NCI-H146 (cell line): Measurements from ENCODE around the gene CPNE4.
A peak's percentile ranks its signal among the peaks of the same experiment; 100 is the strongest.
"Not testable (repeated sequence)": the region's sequence is repeated elsewhere in the genome, so short reads cannot be mapped to it uniquely, and the experiment has no call there.

ENCODE experiments used
- DNase-seq: peaks from one replicate; lab custom pipeline; 2025; lab: John Stamatoyannopoulos, UW

The CPNE4 gene

GRCh38 chr3:131535596-131535995 is 499.2 kb downstream of the CPNE4 start:
- DNase-seq = no peak

GRCh38 chr3:131535131-131535530 is 499.7 kb downstream of the CPNE4 start:
- no peak for DNase-seq

GRCh38 chr3:131532645-131533044 is 502.2 kb downstream of the CPNE4 start:
- no peak for DNase-seq

GRCh38 chr3:131530843-131531242 is 504.0 kb downstream of the CPNE4 start:
- DNase-seq = no peak

- DNase-seq = no peak
Observed at GRCh38 chr3:131530388-131530787, 504.4 kb downstream of the CPNE4 start.

- DNase-seq = peak; percentile 55
Observed at GRCh38 chr3:131526801-131527347, 507.9 kb downstream of the CPNE4 start.

GRCh38 chr3:131518680-131519079 is 516.1 kb downstream of the CPNE4 start:
- DNase-seq = no peak

GRCh38 chr3:131505421-131505820 is 529.4 kb downstream of the CPNE4 start:
- no peak for DNase-seq

GRCh38 chr3:131503320-131503635 is 531.5 kb downstream of the CPNE4 start:
- DNase-seq = peak; percentile 67

- DNase-seq = peak; percentile 98
Observed at GRCh38 chr3:131502530-131503319, 532.1 kb downstream of the CPNE4 start, which contains the start of gene MRPL3. MRPL3 (minus strand) TSS chr3:131502971; CDS start chr3:131502821, 150 bp downstream.

GRCh38 chr3:131501949-131502348 is 532.9 kb downstream of the CPNE4 start:
- DNase-seq = peak; percentile 11

GRCh38 chr3:131494706-131495105 is 540.1 kb downstream of the CPNE4 start:
- DNase-seq = no peak

GRCh38 chr3:131491775-131492174 is 543.0 kb downstream of the CPNE4 start:
- no peak for DNase-seq

- no peak for DNase-seq
Observed at GRCh38 chr3:131491084-131491483, 543.7 kb downstream of the CPNE4 start.

- DNase-seq = not testable (repeated sequence)
Observed at GRCh38 chr3:131486545-131486944, 548.3 kb downstream of the CPNE4 start.

GRCh38 chr3:131485119-131485518 is 549.7 kb downstream of the CPNE4 start:
- no peak for DNase-seq

GRCh38 chr3:131484496-131485111 is 550.2 kb downstream of the CPNE4 start:
- no peak for DNase-seq
